Stimulated activated CD4-positive, alpha-beta T cell treated with anti-CD3 and anti-CD28 coated beads, TNF-alpha, amount 100 ng/mL, for 24 hours (primary cell): ENCODE results near the gene SLC16A8.

Experiments used
- DNase-seq, 3 experiments: peaks; one replicate each; pipeline ENCODE4 v3.0.0-alpha.2; 2020; ENCODE audit warnings: low read depth in 3 of 3

Gene SLC16A8

DNA sequence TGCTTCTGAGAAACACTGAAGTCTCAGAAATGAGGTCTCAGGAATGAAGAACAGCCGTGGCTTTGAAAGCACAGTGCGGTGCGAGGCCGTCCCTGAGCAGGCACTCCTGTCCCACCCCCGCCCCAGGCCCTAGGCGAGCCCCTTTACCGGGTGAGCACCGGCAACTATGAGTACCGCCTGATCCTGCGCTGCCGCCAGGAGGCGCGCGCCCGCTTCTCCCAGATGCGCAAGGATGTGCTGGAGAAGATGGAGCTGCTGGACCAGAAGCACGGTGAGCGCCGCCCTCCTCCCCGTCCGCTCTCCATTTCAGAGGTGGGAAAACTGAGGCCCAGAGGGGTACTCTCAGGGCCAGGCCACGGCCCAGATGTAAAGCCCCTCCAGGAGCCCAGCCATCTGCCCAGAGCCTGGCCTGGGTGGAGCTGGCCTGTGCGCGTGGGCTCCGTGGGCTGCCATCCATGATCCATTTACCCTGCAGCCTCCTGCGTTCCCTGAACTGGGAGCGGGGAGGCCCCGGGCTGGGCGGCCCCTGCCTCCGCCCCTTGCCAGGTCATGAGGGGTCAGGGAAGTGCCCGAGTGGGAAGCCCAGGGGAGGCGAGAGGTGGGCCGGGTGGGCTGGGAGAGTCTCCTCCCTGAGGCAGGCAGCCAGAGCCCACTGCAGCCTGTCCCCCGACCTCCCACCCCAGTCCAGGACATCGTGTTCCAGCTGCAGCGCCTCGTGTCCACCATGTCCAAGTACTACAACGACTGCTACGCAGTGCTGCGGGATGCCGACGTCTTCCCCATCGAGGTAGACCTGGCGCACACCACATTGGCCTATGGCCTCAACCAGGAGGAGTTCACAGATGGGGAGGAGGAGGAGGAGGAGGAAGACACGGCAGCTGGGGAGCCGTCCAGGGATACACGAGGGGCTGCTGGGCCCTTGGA is 9.5 kb downstream of the SLC16A8 start:
- no peak for DNase-seq

DNA sequence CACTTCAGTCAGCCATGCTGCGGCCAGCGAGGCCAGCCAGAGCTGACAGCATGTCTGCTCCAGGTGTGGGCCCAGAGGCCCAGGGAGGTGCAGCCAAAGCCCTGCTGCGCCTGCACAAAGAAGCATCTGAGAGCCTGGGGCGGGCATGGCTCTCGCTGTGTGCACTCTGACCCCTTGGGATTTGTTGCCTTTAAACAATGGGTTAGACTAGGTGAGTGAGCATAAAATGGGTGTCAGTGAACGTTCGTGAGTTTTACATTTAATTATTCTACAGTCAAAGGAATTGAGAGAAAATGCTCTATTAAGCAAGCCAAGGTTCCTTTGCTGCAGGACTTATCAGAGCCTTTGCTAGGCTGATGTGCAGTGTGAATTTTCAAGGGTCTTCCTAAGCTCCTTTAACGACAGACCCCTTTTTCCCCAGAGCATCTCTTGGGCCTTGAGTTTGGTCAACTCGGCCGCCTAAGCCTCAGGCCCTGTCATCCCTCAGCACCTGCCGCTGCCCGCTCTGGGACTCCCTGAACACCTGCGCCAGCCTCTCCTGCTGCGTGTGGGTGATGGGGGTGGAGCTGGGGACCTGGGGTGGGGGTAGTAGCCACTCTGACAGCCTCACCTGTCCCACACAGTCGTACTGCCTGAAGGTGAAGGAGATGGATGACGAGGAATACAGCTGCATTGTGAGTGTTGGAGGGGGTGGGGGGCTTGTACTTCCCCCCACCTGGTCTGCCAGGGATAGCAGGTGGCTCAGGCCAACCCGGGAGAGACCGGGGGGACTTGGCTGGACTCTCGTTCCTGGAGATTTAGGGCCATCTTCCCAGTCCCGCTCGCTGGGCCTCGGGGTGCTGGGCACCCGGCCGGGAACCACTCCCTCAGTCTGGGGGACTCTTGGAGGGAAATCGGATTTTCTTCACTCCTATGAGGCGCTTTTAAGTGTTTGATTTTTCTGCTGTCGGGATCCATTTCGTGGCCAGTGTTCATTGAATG is 10.5 kb downstream of the SLC16A8 start:
- no peak for DNase-seq

DNA sequence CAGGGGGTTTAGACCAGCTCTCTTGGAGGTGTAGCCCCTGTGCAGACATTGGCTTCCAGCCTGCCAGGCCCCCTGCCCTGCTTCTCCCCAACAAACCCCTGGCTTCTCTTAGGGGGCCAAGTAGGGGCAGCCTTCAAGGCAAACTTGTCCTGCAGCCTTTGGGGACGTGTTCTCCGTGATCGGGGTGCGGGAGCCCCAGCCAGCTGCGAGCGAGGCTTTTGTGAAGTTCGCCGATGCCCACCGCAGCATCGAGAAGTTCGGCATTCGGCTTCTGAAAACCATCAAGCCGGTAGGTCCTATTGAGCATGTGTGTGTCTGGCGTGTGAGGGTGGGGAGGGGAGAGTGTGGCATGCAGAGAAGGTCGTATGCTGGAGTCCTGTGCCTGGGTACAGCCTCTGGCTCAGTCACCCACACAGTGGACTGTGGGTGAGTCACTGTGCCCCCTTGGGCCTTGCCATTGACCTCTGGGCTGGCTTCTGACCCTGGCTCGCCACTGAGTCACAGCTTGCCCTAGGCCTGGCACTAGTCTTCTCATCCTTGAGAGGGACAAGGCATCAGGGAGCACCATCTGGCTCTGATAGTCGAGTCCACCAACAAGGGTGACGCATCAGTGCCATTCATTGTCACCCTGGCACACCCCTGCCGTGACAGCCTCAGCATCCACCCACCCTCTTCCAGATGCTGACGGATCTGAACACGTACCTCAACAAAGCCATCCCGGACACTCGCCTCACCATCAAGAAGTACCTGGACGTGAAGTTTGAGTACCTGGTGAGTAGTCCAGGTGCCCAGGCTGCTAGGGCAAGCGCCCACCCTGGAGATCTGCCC is 11.4 kb downstream of the SLC16A8 start:
- no peak for DNase-seq

DNA sequence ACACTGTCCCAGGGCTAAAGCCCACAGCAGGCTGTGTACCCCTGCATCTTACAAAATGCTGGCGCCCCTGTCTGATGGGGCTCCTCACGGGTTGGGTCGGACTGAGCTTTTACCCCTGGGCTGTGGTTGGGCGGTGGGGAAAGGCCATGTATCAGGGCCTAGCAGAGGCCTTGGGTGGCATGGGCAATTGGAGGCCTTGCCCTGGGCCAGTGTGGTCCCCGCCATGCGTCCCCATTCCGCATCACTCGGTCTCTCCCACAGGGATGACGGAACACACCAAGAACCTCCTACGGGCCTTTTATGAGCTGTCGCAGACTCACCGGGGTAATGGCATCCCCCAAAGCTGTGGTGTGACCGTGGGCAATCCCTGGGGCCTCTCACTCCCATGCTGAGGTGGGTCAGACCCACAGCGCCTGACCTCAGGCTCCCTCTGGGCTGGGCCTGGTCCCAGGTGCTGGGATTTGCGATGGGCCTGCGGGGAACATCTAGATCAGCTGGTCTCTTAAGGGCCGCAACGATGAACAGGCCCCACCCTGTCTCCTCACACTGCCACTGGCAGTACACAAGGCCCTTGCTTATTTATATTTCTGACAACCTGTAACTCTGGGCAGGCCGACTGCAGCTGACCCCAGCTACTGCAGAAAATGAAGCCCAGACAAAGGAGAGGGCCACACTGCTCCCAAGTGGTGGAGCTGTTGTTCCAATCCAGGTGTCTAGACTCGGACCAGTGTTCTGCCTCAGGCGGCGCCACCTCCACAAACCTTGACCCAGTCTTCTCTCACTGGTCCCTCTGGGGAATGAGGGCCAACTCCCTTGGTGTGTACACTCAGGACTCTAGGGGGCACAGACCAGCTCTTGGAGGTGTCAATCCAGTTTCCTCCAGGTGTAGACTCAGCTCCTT is 12.3 kb downstream of the SLC16A8 start:
- DNase-seq: no peak

DNA sequence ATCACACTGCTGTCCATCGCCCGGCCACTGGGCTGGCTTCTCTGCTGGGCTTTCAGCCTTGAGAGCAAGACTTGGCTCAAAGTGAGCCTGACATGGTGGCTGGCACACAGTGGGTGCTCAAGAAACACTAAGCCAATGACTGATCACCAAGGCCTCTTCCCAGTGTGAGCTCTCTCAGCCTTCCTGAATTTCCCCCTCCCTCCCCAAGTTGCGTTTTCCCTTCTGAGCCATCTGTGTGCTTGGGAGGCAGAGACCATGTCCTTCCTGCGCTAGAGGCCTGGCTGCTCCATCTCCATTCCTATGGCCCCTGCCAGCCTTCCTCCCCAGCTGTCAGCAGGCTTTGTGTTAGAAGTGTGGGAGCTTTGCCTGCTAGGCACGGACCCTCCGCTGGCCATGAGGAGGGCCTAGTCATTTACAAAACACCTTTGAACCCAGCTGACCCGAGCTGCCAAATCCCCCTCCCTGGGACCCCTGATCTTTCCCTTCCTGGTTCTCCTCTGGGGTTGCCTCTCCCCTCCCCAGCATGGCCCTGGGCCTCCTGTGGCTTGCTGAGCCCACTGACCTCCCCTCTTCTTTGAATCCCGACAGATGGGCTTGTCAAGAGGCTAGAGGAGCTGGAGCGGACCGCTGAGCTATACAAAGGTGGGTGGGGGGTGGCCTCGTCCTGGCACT is 13.6 kb downstream of the SLC16A8 start:
- no peak for DNase-seq

DNA sequence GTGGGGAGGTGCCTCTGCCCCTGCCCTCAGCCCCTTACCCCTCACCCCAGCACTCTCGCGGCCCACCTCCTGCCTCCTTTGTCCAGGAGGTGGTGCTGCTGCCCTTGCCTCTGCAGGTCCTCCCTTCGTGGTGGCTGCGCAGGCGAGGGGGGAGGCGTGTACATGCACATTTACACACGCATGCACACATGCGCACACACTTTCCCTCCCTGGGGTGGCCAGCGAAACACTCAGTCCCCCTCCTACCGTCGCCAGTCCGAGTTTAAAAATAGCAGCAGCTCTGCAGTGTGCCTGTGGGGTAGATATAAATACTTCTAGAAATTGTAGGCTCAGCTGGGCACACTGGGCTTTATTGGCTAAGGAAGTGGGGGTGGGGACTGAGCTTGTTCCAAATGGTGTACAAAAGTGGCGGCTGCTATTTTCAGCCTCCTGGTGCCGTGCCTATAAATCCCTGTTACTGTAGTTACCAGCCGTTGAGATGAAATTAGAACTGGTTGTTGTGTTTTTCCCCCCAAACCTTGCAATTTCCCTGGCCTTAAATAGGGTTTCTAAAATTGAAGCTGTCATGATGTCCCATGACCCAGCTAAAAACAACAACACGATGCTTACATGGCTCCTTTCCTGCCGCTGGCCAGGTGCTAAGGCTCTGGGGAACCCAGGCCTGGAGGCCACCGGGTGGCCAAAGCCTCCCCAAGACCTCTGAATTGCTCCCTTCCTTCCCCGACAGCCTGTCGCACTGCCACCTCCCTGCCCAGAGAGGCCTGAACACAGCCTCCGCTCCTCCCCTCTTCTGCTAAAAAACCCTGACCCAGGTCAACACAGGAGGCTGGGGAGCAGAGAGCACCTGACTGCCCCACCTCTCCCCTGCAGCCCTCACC is 14.4 kb downstream of the SLC16A8 start:
- DNase-seq: no peak

DNA sequence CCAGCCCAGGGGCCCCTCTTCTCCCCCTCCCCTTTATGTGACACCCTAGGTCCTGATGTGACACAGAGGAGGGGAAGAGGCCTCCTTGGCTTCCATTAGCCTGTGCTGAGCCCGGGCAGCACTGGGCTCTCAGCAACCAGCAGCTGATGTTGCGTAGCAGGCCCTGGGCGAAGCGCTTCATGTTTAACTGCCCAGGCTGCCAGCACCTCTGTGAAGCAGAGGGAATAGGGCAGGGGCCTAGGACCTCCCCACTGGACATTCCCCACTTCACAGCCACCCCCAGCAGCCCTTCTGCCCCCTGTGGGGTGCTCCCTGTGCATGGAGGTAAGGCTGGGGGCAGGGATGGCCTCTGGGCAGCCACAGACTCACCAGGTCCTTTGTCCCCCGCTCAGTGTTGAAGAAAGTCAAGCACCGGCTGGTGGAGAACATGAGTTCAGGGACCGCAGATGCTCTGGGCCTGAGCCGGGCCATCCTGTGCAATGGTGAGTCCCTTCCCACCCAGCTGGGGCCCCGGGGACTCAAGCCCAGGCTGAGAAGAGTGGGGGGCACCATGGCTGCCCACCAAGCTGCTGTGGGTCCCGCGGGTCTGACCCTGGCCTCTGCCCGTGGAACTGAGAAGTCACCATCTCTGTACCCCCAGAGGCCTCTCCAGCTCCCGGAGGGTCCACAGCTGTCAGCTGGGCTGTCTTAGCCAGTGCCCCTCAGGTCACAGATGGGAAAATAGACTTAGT is 15.2 kb downstream of the SLC16A8 start:
- DNase-seq: no peak

DNA sequence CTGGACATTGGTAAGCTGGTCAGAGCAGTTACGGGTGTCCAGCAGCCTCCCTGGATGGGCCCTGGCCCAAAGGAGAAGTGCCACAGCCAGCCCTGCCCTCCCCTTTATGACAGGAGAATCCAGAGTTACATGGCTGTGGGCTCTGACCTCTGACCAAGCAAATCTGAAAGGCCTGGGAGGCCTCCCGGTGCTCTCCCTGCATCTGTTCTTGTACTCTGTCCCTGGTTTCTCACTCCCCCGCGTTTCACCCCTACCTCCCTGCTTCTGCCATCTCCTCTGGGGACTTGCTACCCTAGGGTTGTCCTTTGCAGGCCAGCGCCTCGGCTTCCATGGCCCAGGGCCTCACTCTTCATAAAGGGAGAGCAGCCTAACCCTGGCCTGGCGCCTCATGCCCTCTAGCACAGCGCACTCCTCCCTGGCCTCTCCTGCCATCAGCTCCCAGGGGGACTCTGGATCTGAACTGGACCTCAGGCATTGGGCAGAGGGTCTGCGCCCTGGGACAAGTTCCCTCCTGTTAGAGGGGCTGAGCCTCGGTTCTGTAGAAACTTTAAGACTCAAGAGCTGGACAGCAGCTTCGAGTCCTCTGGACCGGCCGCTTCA is 16.1 kb downstream of the SLC16A8 start:
- DNase-seq: no peak

DNA sequence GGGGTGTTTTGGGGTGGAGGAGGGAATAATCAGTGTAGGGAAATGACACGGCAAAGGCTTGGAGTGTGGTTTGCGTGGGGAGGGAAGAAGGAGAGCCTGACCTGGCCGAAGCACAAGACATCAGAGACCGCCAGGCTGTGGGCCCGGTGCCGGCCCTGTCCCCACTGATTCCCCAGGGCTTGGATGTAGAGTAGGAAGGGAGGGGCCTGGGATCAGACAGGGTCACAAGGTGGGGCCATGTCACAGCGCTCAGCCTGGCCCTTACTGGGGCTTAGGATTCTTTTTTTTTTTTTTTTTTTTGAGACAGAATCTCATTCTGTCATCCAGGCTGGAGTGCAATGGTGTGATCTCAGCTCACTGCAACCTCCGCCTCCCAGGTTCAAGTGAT is 17.0 kb downstream of the SLC16A8 start:
- DNase-seq: no peak

DNA sequence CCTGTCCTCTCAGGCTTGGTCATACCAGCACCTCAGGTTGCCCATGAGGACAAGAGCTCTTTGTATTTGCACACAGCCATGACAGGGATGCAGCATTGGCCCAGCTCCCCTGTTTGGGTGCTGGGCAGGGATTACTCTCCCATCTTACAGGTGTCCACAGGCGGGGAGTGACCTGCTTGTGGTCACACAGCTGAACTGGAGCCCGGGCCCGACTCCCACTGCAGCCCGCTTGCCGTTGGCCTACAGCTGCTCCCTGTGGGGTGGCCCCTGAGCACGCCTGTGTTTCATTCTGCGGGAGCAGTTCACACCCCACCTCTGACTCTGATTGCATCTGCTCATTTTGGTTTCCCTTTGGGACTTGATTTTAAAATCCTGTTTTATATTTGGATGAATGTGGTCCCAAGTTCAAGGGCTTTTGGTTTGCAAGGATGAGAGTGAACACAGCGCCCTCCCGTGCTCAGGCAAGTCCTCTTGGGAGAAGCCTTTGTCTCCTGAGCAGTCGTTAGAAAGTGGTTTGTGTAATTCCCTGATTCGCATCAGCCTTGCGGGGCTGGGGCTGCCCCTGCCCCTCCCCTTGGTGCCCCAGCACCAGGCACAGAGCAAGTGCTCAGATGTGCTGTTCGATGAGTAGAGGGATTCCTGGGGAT is 17.5 kb downstream of the SLC16A8 start:
- DNase-seq: no peak

DNA sequence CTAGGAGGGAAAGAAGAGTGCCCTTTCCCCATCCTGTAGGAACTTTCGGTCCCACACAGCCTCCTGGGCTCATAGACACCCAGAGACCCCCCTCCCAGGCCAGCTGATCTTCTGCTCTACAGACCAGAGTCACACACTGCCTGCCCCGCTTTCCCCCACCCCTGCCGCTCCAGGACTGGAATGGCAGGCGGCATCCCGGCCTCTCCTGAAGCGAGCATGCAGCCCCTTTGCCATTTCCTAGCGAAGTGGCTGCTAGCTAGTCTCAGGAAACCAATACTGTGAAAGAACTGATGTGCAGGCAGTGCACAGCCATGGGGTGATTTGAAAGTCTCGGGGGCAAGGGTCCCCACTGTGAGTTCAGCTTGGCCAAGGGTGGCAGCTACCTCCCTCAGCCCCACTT is 18.4 kb downstream of the SLC16A8 start:
- no peak for DNase-seq

DNA sequence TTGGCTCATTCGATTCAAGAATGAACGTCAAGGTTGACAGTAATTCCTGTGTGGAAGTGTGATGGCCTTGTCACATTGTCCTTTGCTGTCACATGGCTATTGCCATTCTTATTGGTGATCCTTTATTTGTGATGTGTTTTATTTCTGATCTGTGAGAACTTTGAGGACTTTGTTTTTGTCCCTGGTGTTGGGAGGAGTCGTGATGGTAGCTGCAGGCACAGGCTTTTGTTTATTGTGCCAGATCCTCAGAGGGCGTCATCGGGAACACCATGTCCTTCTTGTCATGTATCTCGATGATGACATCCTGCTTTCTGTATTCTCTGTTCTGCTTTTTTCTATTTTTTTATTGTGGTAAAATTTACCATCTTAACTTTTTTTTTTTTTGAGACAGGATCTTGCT is 21.2 kb downstream of the SLC16A8 start:
- no peak for DNase-seq

DNA sequence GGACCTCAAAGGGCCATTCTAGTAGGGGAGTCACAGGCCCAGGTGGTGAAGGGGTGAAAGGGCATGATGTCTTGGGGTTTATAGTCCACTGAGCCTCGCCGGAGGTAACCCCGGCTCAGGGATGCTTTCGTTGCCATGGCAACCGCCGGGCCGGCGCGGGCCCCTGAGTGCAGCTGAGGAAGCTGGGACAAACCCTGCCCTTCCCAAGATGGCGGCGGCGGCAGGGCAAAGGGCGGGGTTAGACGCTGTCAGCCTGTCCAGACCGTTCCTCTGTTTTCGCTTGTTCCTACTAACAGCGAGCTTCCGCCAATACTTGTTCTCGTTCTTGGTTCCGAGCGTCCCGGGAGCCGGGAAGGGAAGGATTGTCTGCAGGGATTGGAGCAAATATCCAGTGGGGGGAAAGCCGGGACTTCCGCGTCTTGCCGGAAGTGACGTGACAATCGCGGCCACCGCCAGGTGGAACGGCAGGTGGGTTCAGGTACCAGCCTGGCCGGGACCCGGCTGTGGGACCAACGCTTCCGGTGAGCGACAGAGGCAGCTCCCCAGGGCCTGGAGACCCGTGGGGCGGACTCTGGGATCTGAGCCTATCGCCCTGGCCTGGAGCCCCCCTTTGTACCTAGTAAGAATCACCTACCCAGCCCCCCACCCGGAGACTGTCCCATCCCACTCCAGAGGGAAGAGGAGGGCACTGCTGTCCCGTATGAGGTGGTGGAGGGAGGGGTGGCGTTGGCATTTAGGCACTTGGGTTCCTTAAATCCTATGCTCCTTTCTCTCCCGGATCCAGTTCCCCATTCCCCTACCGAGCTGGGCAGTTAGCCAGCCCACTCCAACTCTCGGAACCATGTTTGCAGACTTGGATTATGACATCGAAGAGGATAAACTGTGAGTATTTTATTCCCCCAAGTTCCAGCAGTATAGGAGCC is 26.8 kb downstream of the SLC16A8 start, which contains the start of gene PICK1:
TSS of gene PICK1 (plus strand) at position 436 of the 923 bp plus-strand sequence. CDS start at position 842, 406 bp downstream.
- peak; percentile 63 to 82 (median 65) for DNase-seq

DNA sequence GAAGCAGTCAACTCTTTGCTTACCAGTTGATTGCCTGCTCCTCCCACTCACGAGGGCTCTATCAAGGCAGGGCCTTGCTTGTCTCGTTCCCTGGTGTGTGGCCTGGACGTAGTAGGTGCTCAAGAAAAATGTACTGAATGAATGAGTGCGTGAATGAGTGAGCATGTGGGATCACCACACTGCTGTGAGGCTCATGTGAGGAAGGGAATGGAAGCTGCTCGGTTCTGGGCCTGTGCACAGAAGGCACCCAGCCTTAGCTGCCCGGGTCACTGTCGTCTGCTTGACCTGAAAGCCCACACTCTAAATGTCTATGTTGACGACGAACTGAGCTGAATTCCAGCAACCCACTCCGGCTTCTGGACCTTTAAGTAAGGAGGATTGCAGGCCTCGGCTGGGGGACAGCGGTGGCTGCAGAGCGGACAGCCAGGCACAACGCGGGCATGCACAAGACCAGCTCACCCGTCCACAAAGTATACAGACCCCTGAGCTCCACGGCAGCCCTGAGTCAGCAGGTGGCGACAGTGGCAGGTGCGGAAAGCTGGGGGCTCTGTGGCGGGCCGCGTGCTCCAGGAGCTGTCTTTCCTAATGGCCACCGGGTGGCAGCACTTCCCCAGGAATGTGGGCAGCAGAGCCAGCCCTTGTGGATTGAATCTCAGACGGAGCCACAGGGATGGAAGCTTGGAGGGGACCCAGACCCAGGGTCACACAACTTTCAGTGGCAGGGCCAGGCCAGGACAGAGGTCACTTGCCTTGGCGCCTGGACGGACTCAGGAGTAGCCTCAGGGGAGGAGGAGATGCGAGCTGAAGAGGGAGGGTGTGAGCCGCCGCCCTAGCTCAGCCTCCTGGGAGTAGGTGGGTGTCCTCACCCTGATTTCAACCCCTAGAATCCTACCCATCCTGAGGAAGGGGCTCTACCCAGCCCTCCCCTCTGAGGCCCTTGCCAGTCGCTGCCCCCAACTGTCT is 31.8 kb downstream of the SLC16A8 start:
- DNase-seq: peak; percentile 50 to 70 (median 52)

DNA sequence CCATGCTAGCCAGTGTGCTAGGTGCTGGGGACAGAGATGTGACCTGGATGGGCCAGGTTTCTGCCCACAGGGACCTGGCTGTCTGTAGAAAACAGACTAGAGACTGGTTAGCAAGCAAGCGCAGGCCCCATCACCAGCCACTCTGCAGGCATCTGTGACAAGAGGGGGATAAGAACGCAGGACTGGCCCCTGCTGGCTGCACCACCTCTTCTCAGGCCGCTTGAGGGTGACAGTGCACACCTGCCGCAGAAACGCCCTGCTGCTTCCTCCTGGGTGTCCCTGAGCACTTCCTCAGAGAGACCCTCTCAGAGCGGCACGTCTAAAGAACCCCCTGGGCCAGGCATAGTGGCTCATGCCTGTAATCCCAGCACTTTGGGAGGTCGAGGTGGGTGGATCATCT is 32.7 kb downstream of the SLC16A8 start:
- no peak for DNase-seq
